GM12878 (cell line): ENCODE measurements around the gene KRT78. TPM values are rescaled to one million over a fixed set of nuclear protein-coding genes. Genes with fewer than 3 reads are reported as not detected.

ENCODE experiments used
- ATAC-seq: fragments of 200-7000 bp; cut with Tn5 transposase; 3 replicates; pipeline ENCODE4 v1.9.1; 2020; ENCODE audit warnings: mild to moderate bottlenecking, moderate library complexity
- BruUV-seq: library from RNA; stranded (reverse); fragments of 400-500 nt; replicated peaks from 2 replicates; lab custom pipeline; 2021; lab: Mats Ljungman, UMichigan
- CTCF ChIA-PET: fragments of 300-600 bp; sonication (Branson Sonifier 250); formaldehyde crosslinking; extraction: SDS; loops from one replicate; lab custom pipeline; 2021; ENCODE audit warnings: inconsistent platforms; lab: Yijun Ruan, JAX
- POLR2A ChIA-PET: fragments of 350-600 bp; formaldehyde crosslinking; extraction: SDS; loops from one replicate; lab custom pipeline; 2021; ENCODE audit warnings: inconsistent platforms; lab: Charles Lee
- RAD21 ChIA-PET: fragments of 300-600 bp; sonication (Branson Sonifier 250); formaldehyde crosslinking; loops from one replicate; lab custom pipeline; 2023; ENCODE audit warnings: antibody characterized with exemption; ENCODE audit not compliant: unreplicated experiment; lab: Charles Lee
- SMC1A ChIA-PET: fragments of 300-600 bp; sonication (Branson Sonifier 250); formaldehyde crosslinking; loops from one replicate; lab custom pipeline; 2023; ENCODE audit not compliant: unreplicated experiment, uncharacterized antibody; lab: Charles Lee
- DNase-seq: peaks from one replicate; pipeline ENCODE4 v3.0.0-alpha.2; 2011; ENCODE audit warnings: low read depth, low spot score
- FAIRE-seq: peaks from 3 replicates; lab custom pipeline; 2011; peaks lifted over from hg19 to GRCh38; lab: Jason Lieb, UNC
- H2AFZ ChIP-seq: 2 replicates; pipeline ENCODE4 v1.6.0; 2011; ENCODE audit warnings: low read depth, low read length, control low read depth; ENCODE audit not compliant: control insufficient read depth
- H3K27ac ChIP-seq: 2 replicates; pipeline ENCODE4 v1.5.1; 2011; ENCODE audit warnings: control low read depth; ENCODE audit not compliant: control insufficient read depth, insufficient read depth
- H3K27me3 ChIP-seq, 2 experiments: replicated peaks in 1 of 2; 2 replicates each; pipeline versions ENCODE4 v1.6.0 to v1.6.1; 2011; ENCODE audit warnings: low read length in 1 of 2; ENCODE audit not compliant: control insufficient read depth in 2 of 2, insufficient read depth in 2 of 2
- H3K36me3 ChIP-seq, 2 experiments: 2 replicates each; pipeline ENCODE4 v1.5.1; 2011; ENCODE audit warnings: low read length in 1 of 2; ENCODE audit not compliant: control insufficient read depth in 2 of 2, insufficient read depth in 2 of 2
- H3K4me1 ChIP-seq: 2 replicates; pipeline ENCODE4 v1.6.1; 2011; ENCODE audit warnings: mild to moderate bottlenecking, low read length, moderate library complexity, mixed read lengths; ENCODE audit not compliant: control insufficient read depth, insufficient read depth
- H3K4me2 ChIP-seq: 2 replicates; pipeline ENCODE4 v1.6.0; 2011; ENCODE audit warnings: control low read depth; ENCODE audit not compliant: control insufficient read depth, insufficient read depth
- H3K4me3 ChIP-seq: fragments of 200-600 bp; sonication (generic); 2 replicates; pipeline ENCODE4 v1.5.1; 2016
- H3K79me2 ChIP-seq: 2 replicates; pipeline ENCODE4 v1.6.0; 2011; ENCODE audit warnings: low read length; ENCODE audit not compliant: control insufficient read depth, insufficient read depth
- H3K9ac ChIP-seq: 2 replicates; pipeline ENCODE4 v1.8.0; 2011; ENCODE audit warnings: low read length, control low read depth, mixed read lengths; ENCODE audit not compliant: control insufficient read depth, insufficient read depth
- H3K9me3 ChIP-seq: replicated peaks from 3 replicates; pipeline ENCODE4 v1.5.1; 2011; ENCODE audit warnings: mild to moderate bottlenecking, low read length; ENCODE audit not compliant: control insufficient read depth, insufficient read depth
- H4K20me1 ChIP-seq: 2 replicates; pipeline ENCODE4 v1.6.0; 2011; ENCODE audit not compliant: control insufficient read depth, insufficient read depth
- CBX5 ChIP-seq: sonication (generic); IDR thresholded peaks from 2 replicates; pipeline ENCODE4 v1.6.1; 2016; ENCODE audit warnings: low read depth, moderate library complexity, mild to moderate bottlenecking, inconsistent platforms
- CHD2 ChIP-seq: IDR thresholded peaks from 2 replicates; pipeline ENCODE4 v1.6.1; 2011; ENCODE audit warnings: low read depth, low read length, improper control_type of control experiment, borderline replicate concordance
- EGR1 ChIP-seq, 2 experiments: IDR thresholded peaks; 1 replicate in 1 of 2; 2 replicates in 1 of 2; pipeline ENCODE4 v1.6.1; 2011 to 2012; ENCODE audit warnings: low read depth in 2 of 2, low read length in 2 of 2, borderline replicate concordance in 1 of 2, mild to moderate bottlenecking in 1 of 2, moderate library complexity in 1 of 2
- IRF3 ChIP-seq: fragments of 450-650 bp; IDR thresholded peaks from 2 replicates; pipeline ENCODE4 v1.6.1; 2014; ENCODE audit warnings: mild to moderate bottlenecking
- MYB ChIP-seq: fragments of 150-350 bp; IDR thresholded peaks from 2 replicates; pipeline ENCODE4 v1.6.1; 2014; ENCODE audit warnings: mild to moderate bottlenecking, low read depth, low read length, borderline replicate concordance
- NR2C2 ChIP-seq: IDR thresholded peaks from 2 replicates; pipeline ENCODE4 v1.6.1; 2011; ENCODE audit warnings: borderline replicate concordance, low read depth; ENCODE audit not compliant: control insufficient read depth, insufficient read length
- SPI1 ChIP-seq: IDR thresholded peaks from 2 replicates; pipeline ENCODE4 v1.6.1; 2011; ENCODE audit warnings: low read depth, mild to moderate bottlenecking, low read length, moderate library complexity, borderline replicate concordance; ENCODE audit not compliant: insufficient read depth
- SUZ12 ChIP-seq: fragments of 200-600 bp; sonication (generic); IDR thresholded peaks from one replicate; pipeline ENCODE4 v1.6.1; 2018; ENCODE audit warnings: antibody characterized with exemption, mild to moderate bottlenecking; ENCODE audit not compliant: unreplicated experiment
- ZBTB40 ChIP-seq: fragments of 450-650 bp; IDR thresholded peaks from 2 replicates; pipeline ENCODE4 v1.6.1; 2016; ENCODE audit warnings: mild to moderate bottlenecking, moderate library complexity, borderline replicate concordance
- WGBS: methylation state at CpG from one replicate; pipeline ENCODE4 v1.1.6; 2016; ENCODE audit warnings: low lambda C conversion rate; ENCODE audit not compliant: insufficient replicate concordance, insufficient coverage; ENCODE audit errors: missing lambda C conversion rate; 5-methylcytosine and 5-hydroxymethylcytosine counted together
- in situ Hi-C: fragments of 300-500 bp; cut with MboI; formaldehyde crosslinking; loops from 9 replicates; pipeline ENCODE4 v1.14.3; 2018; ENCODE audit warnings: mixed read lengths
- intact Hi-C: fragments of 100-400 bp; cut with micrococcal nuclease; formaldehyde crosslinking; loops from one replicate; pipeline ENCODE4 v1.14.2; 2022; ENCODE audit not compliant: unreplicated experiment
- polyA plus RNA-seq, 11 experiments: library from polyadenylated mRNA; depleted of rRNA in 4 of 11; unstranded in 6 of 11; stranded (reverse) in 5 of 11; fragments of >200 nt; fragmentation: Nextera tagmentation in 4 of 11; fragmentation: Illumina TruSeq in 1 of 11; extraction: Ambion mirVana in 4 of 11; extraction: Trizol in 1 of 11; gene quantifications; 1 replicate in 1 of 11; 2 replicates in 10 of 11; pipeline versions ENCODE4 v1.2.1 to v1.2.3, GENCODE V29; 2011 to 2016; ENCODE audit warnings: inconsistent platforms in 2 of 11, missing spikeins in 2 of 11, low read depth in 1 of 11
- total RNA-seq, 4 experiments: library from RNA; depleted of rRNA in 3 of 4; stranded (reverse); fragments of >200 nt in 3 of 4; fragmentation: Illumina TruSeq in 1 of 4; extraction: Trizol in 1 of 4; gene quantifications; 2 replicates each; pipeline versions ENCODE4 v1.2.1 to v1.2.3, GENCODE V29; 2013 to 2021

KRT78 gene
- total and polyA plus RNA-seq, 10 of the 15 experiments (the other 5 are each of a cell fraction or from before 2014, with no cell fraction given): 0.07 TPM; not detected in 9

- BruUV-seq: no TSS peak
- SMC1A ChIA-PET: no interaction called here
- TF ChIP-seq SPI1 (no peak), CHD2 (no peak), SUZ12 (no peak), IRF3 (no peak), EGR1 (IDR thresholded peaks at IDR 0.05; ENCODE audit: borderline replicate concordance in 1 of 2, low read depth in 2 of 2, low read length in 2 of 2) (no peak), MYB (no peak), CBX5 (no peak), ZBTB40 (no peak), NR2C2 (no peak)
- TF ChIP-seq, all 136 proteins: peak for 0
- Histone ChIP-seq H3K4me2 (no peak overlapping the region), H4K20me1 (no peaks in the 10 kb centered on the region; the same call in 1 of the 2 replicates), H2AFZ (no peak overlapping the region), H3K4me3 (no peak overlapping the region), H3K27ac (no peak overlapping the region), H3K4me1 (peaks cover 6% of the 10 kb centered on the region), H3K27me3 (no peaks in the 10 kb centered on the region), H3K36me3 (no peaks in the 10 kb centered on the region), H3K79me2 (no peaks in the 10 kb centered on the region), H3K9me3 (no peaks in the 10 kb centered on the region), H3K9ac (no peak overlapping the region)
- WGBS: 66% methylated on average over 5 of the region's 5 CpGs
- CTCF ChIA-PET: interaction anchor here (0.7 to 1.5 kb wide), 3 partner anchors 113 to 651 kb away, joined by 3 to 4 read pairs (median 3); no protein-coding TSS in a partner anchor
- ATAC-seq: no peak
- POLR2A ChIA-PET: no interaction called here
- RAD21 ChIA-PET: interaction anchor here (0.7 kb wide), 1 partner anchor 377 kb away, joined by 3 read pairs; no protein-coding TSS in a partner anchor
- in situ Hi-C loops (loop anchor here (10.0 kb wide), 1 partner anchor 282 kb away; no protein-coding TSS in a partner anchor), intact Hi-C loops (no loop called here)
- FAIRE-seq: no peak
- no peak for DNase-seq
Measured at GRCh38 chr12:52867152-52867551, 18.4 kb upstream of the KRT78 start.
